ENCODE results near the gene TSC2.

TSC2 gene

DNA sequence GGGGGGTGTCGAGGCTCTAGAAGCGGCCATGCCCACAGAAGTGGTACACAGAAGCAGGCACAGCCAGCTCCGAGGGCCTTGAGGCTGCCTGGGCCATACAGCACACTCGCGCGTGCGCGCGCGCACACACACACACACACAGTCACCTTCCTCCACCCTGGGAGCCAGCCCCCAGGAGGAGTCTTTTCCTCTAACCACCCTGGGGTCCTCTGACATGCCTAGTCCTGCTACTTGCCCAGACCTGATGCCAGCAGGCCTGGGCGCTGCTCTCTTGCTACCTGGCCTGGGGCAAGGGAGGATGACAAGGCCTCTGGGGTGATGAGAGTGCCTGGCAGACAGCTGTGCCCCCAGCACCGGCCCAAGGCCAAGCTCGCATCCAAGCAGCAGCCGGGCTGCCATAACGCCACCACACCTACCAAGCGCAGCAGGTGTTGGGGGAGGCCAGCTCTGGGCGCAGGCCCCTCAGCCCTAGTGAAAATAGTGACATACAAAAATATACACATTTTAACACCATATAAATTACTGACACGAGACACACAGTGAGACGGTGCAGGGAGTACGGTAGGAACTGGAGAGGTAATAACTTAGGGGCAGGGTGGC is 41.1 kb downstream of the TSC2 start:
- in situ Hi-C loops (cut with MboI; ENCODE audit: low pct_unique_long_range_greater_than_20kb, low sequenced_read_pairs, unreplicated experiment) = no loop called here
- DNase-seq (ENCODE audit: low spot score) = no peak
- TF ChIP-seq, protein P1, sequence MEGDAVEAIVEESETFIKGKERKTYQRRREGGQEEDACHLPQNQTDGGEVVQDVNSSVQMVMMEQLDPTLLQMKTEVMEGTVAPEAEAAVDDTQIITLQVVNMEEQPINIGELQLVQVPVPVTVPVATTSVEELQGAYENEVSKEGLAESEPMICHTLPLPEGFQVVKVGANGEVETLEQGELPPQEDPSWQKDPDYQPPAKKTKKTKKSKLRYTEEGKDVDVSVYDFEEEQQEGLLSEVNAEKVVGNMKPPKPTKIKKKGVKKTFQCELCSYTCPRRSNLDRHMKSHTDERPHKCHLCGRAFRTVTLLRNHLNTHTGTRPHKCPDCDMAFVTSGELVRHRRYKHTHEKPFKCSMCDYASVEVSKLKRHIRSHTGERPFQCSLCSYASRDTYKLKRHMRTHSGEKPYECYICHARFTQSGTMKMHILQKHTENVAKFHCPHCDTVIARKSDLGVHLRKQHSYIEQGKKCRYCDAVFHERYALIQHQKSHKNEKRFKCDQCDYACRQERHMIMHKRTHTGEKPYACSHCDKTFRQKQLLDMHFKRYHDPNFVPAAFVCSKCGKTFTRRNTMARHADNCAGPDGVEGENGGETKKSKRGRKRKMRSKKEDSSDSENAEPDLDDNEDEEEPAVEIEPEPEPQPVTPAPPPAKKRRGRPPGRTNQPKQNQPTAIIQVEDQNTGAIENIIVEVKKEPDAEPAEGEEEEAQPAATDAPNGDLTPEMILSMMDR (IDR thresholded peaks at IDR 0.05; ENCODE audit: extremely low read depth, insufficient read depth, missing control alignments) = no peak

DNA sequence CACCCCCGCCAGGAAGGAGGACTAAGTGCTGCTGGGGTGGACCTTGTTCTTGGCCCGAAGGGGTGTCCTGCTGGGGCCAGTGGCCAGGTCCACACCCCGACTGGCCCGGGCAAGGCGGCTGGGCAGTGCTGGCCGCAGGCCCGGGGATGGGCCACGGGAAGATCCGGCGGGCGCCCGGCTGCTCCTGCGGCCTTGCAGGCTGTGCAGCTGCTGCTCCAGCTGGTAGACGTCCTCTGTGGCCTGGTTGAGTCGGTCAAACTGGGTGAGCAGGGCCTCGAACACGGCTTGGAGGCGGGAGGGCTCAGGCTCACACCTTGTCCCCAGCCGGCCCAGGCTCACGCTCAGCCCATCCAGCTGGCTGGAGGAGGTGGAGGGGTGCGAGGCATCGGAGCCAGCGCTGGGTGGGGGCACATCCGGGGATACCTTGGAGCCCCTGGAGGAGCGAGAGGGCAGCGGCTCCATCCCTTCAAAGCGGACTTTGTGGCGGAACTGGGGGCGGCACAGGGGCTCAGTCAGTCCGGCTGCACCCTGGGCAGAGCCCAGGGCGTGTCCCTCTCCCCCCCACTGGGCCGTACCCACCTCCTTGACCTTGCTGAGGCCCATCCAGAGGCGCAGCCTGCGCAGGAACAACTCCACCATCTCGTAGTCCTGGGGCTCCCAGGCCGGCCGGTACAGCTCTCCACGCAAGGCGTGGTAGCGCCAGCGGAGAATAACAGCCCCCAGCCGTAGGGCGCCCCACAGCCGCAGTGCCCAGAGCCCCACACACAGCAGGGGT is 42.1 kb downstream of the TSC2 start:
- TF ChIP-seq, protein P1 (IDR thresholded peaks at IDR 0.05; ENCODE audit: extremely low read depth, insufficient read depth, missing control alignments) = no peak
- in situ Hi-C loops (cut with MboI; ENCODE audit: low pct_unique_long_range_greater_than_20kb, low sequenced_read_pairs, unreplicated experiment) = no loop called here
- no peak for DNase-seq (ENCODE audit: low spot score)

DNA sequence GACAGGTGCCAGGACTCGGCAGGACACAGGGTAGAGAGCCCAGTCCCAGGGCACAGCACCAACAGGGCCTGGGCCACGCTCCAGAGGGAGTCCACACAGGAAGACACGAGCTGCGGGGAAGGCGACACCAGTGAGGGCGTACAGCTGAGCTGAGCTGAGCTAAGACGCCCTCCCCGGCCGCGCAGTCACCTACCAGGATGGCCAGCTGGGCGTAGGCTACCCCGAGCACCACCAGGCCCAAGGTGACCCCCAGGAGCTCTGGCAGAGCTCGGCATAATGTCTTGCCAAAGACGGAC is 42.6 kb downstream of the TSC2 start:
- in situ Hi-C loops (cut with MboI; ENCODE audit: low pct_unique_long_range_greater_than_20kb, low sequenced_read_pairs, unreplicated experiment) = no loop called here
- no peak for DNase-seq (ENCODE audit: low spot score)
- TF ChIP-seq, protein P1 (IDR thresholded peaks at IDR 0.05; ENCODE audit: extremely low read depth, insufficient read depth, missing control alignments) = no peak

DNA sequence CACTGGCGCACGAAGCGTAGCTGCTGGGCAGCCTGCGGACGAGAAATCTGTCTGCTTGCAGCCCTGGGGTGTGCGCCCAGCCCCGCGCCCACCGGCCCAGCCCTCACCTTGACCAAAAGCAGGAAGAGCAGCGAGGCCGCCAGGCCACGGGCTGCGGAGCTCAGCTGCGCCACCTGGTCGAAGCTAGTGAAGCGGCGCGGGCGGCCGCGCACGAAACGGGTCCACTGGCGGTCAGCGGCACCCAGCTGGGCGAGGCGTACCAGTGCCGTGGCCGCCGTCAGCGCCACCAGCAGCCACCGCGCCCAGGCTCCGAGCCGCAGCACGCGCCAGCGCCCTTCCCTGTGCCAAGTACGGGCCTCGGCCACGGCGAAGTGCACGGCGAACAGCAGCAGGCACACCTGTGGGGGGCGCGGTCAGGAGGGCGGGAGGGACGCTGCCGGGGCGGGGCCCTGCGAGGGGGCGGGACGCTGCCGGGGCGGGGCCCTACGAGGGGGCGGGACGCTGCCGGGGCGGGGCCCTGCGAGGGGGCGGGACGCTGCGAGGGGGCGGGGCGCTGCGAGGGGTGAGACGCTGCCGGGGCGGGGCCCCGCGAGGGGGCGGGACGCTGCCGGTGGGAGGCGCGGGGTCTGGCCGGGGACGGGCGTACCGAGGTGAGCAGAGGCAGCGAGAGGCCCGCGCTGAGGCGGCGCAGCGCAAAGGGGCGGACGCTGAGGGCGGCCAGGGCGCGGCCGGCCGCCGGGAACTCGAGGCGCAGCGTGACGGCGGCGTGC is 43.2 kb downstream of the TSC2 start:
- TF ChIP-seq, protein P1 (IDR thresholded peaks at IDR 0.05; ENCODE audit: extremely low read depth, insufficient read depth, missing control alignments) = no peak
- in situ Hi-C loops (cut with MboI; ENCODE audit: low pct_unique_long_range_greater_than_20kb, low sequenced_read_pairs, unreplicated experiment) = no loop called here
- DNase-seq (ENCODE audit: low spot score) = no peak

DNA sequence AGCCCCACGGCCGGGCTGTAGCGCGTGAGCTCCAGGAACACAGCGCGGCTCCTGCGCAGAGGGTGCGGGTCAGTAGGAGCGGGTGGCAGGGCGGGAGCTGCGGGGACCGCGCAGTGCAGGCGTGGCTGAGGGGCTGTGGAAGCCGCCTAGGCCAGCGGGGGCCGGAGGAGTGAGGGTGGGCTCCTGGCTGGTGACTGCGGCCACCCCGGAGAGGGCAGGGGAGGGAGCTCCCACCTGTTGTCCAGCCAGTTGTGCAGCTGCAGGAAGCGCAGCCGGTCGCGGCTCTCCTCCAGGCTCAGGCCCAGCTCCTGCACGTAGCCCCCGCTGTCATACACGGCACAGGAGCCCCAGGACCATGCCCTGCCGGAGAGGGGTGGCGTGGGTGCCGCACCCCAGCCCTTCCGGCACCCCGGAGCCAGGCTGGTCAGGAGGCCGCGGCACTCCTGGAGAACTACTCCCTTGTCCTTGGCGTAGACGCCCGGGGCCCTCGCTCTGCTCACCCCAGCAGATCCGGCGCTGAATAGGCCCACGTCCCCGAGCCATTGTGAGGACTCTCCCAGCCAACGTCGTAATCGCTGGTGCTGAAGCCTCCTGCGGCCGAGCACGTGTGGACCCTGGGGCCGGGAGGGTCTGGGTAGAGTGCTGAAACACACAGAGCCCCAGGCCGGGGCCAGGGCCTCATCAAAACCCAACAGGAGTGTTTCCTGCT is 43.9 kb downstream of the TSC2 start:
- in situ Hi-C loops (cut with MboI; ENCODE audit: low pct_unique_long_range_greater_than_20kb, low sequenced_read_pairs, unreplicated experiment) = no loop called here
- no peak for DNase-seq (ENCODE audit: low spot score)
- TF ChIP-seq, protein P1 (IDR thresholded peaks at IDR 0.05; ENCODE audit: extremely low read depth, insufficient read depth, missing control alignments) = no peak

DNA sequence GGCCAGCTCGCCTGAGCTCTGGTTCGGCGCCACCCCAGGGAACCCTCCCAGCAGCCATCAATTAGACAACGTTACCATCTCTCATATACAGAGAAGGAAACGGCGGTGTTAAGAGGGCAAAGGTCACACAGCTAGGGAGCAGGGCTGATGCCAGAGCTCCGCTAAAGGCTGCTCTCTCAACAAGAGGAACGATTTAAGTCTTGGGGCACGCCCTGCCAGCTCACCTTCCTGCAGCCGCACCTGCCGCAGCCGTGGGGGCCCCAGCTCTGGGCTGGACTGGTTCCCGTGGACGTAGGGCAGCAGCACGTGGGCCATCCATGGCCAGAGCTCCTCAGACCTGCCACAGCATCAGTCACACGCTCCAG is 44.5 kb downstream of the TSC2 start:
- TF ChIP-seq, protein P1 (IDR thresholded peaks at IDR 0.05; ENCODE audit: extremely low read depth, insufficient read depth, missing control alignments) = no peak
- DNase-seq (ENCODE audit: low spot score) = no peak
- in situ Hi-C loops (cut with MboI; ENCODE audit: low pct_unique_long_range_greater_than_20kb, low sequenced_read_pairs, unreplicated experiment) = no loop called here

All from GM13977 (cell line).